K562 (cell line): Measurements from ENCODE around the gene SNRPA. TPM values are rescaled to one million over a fixed set of nuclear protein-coding genes. Genes with fewer than 3 reads are reported as not detected.
A peak's percentile ranks its signal among the peaks of the same experiment; 100 is the strongest.

Experiments used
- E4F1 ChIP-seq: fragments of 250-450 bp; sonication (Bioruptor Pico); IDR thresholded peaks from 2 replicates; pipeline ENCODE4 v1.5.0; 2021; ENCODE audit warnings: mild to moderate bottlenecking, borderline replicate concordance
- MAZ ChIP-seq, 2 experiments: fragments of 450-650 bp in 1 of 2; sonication (generic) in 1 of 2; formaldehyde crosslinking; IDR thresholded peaks in 1 of 2; conservative IDR thresholded peaks in 1 of 2; 2 replicates each; pipeline versions ENCODE4 v1.4.0 to v1.5.0; 2020; ENCODE audit warnings: mild to moderate bottlenecking in 1 of 2, missing genetic modification reagents in 1 of 2
- MGA ChIP-seq: fragments of 450-650 bp; IDR thresholded peaks from 2 replicates; pipeline ENCODE4 v1.6.1; 2016; ENCODE audit warnings: mild to moderate bottlenecking, moderate library complexity
- NFE2 ChIP-seq: IDR thresholded peaks from 2 replicates; pipeline ENCODE4 v1.6.1; 2014; ENCODE audit warnings: antibody characterized with exemption, low read depth
- RERE ChIP-seq: sonication (generic); formaldehyde crosslinking; IDR thresholded peaks from 2 replicates; pipeline ENCODE4 v1.8.0; 2023; ENCODE audit warnings: missing genetic modification reagents, mild to moderate bottlenecking, borderline replicate concordance
- TAF15 ChIP-seq: fragments of 200-400 bp; formaldehyde crosslinking; IDR thresholded peaks from 2 replicates; pipeline ENCODE4 v1.6.1; 2017; ENCODE audit warnings: mild to moderate bottlenecking, low read depth, low read length, moderate library complexity
- ZNF263 ChIP-seq: sonication (generic); formaldehyde crosslinking; IDR thresholded peaks from 2 replicates; pipeline ENCODE4 v1.8.0; 2022; ENCODE audit warnings: mild to moderate bottlenecking, missing genetic modification reagents, borderline replicate concordance
- ZNF764 ChIP-seq: fragments of 250-450 bp; sonication (Bioruptor Pico); IDR thresholded peaks from 2 replicates; pipeline ENCODE4 v1.4.0; 2020; ENCODE audit warnings: low read depth, mild to moderate bottlenecking, moderate library complexity
- polyA plus RNA-seq, 8 experiments: library from polyadenylated mRNA; depleted of rRNA in 4 of 8; stranded (reverse) in 5 of 8; unstranded in 3 of 8; fragments of >200 nt; fragmentation: Nextera tagmentation in 2 of 8; fragmentation: Illumina TruSeq in 1 of 8; extraction: Ambion mirVana in 2 of 8; extraction: Trizol in 1 of 8; gene quantifications; 2 replicates each; pipeline versions ENCODE4 v1.2.1 to v1.2.3, GENCODE V29; 2011 to 2014; ENCODE audit warnings: inconsistent platforms in 1 of 8, missing spikeins in 1 of 8
- total RNA-seq, 7 experiments: library from RNA; depleted of rRNA in 6 of 7; stranded (reverse); fragments of >200 nt in 6 of 7; fragmentation: Illumina TruSeq in 2 of 7; extraction: Trizol in 2 of 7; gene quantifications; 2 replicates each; pipeline versions ENCODE4 v1.2.1 to v1.2.3, GENCODE V29; 2011 to 2021; ENCODE audit warnings: low replicate concordance in 1 of 7

Gene SNRPA
- total and polyA plus RNA-seq, 9 of the 15 experiments (the other 6 are each of a cell fraction or from before 2014, with no cell fraction given): 16.3 to 311 (median 193) TPM

GRCh38 chr19:40716031-40716481 is 34.9 kb upstream of the SNRPA start (continued):
- no peak for TF ChIP-seq NFE2
- no peak for TF ChIP-seq ZNF263
- no peak for TF ChIP-seq TAF15
- no peak for TF ChIP-seq MAZ (CRISPR knock-in tag; conservative IDR thresholded peaks at IDR 0.05 in 1 of 2, IDR thresholded peaks at IDR 0.05 in 1 of 2)
- no peak for TF ChIP-seq E4F1 (CRISPR knock-in tag)
- no peak for TF ChIP-seq ZNF764
- TF ChIP-seq RERE: no peak
- TF ChIP-seq MGA: peak; percentile 4; the same call in 1 of the 2 replicates
